NCI-H748 treated with DMSO at 0.1 percent for 48 hours (cell line): ENCODE data around the gene RBM34.
"Not testable (repeated sequence)": the region's sequence is repeated elsewhere in the genome, so short reads cannot be mapped to it uniquely, and the experiment has no call there.

Experiments
- DNase-seq: peaks from one replicate; lab custom pipeline; 2025; lab: John Stamatoyannopoulos, UW

The RBM34 gene

DNA sequence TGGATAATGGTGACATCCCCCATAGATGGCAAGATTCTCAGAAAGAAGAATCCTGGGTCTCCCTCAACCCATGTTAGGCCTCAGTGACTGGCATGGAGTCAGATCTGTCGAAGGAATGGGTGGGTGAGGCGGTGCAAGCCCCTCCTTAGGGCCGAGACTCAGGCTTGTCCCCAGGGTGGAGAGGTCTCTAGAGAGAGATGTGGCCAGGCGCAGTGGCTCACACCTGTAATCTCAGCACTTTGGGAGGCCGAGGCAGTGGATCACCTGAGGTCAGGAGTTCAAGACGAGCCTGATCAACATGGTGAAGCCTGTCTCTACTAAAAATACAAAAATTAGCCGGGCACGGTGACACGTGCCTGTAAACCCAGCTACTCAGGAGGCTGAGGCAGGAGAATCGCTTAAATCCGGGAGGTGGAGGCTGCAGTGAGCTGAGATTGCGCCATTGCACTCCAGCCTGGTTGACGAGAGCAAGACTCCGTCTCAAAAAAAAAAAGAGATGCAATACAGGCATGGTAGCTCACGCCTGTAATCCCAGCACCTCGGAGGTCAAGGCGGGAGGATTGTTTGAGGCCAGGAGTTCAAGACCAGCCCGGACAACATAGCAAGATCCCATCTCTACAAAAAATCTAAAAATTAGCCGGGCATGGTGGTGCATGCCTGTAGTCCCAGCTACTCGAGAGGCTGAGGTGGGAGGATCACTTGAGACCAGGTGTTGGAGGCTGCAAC lies 69.6 kb downstream of the RBM34 start:
- not testable (repeated sequence) for DNase-seq

DNA sequence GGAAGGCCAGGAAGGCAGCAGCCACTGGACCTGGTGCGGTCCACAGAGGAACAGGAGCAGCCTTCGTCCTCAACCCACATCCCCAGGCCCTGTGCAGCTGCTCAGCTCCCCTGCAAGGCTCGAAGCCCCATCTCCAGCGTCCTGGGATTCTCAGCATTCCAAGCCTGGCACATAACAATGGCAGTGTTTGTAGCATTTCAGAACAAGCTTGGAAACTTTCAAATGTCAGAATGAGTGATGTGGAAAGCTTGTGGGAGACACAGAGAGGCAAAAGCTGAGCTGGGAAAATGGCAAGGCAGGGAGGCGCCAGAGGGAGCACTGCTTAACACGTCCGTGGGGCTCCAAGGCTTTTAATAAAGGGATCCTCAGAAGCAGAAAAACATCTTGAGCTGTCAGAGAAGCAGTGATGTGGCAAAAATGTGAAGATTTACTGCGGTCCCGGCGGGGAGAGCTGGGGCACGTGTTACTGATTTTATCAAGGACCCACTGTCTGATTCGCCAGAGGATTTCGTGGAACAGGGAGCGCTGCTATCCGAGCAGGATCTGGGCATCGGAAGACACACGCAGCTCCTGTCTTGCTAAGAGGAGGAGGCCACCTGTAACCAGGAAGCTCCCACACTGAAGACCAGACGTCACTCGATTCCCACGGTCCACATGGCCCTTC lies 70.5 kb downstream of the RBM34 start:
- DNase-seq, result no peak

DNA sequence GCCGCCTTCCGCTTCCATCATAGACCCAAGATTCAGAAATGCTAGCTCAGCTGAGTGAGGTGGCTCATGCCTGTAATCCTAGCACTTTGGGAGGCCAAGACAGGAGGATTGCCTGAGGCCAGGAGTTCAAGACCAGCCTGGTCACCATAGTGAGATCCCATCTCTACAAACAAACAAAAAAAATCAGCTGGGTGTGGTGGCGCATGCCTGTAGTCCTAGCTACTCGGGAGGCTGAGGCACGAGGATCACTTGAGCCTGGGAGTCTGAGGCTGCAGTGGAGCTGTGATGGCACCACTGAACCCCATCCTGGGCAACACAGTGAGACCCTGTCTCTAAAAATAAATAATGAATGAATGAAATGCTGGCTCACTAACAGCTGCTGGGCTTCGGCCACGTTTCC lies 72.1 kb downstream of the RBM34 start:
- DNase-seq, result no peak

DNA sequence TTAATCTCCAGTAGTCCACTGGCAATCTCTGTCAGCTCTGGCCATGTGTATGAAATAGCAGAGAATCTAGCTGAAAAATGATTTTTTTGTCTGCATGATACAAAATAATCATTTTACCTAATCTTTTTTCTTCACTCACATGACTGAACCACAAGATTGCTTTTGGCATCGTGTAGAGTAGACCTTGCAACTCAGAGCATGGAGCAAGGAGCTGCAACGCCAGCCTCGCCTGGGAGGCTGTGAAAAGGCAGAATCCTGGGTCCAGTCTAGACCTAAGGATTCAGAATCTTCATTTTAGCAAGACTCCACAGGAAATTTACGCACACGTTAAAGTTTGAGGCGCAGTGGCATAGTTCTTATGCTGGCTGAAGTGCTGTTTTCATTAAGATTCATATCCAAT lies 72.6 kb downstream of the RBM34 start:
- no peak for DNase-seq

DNA sequence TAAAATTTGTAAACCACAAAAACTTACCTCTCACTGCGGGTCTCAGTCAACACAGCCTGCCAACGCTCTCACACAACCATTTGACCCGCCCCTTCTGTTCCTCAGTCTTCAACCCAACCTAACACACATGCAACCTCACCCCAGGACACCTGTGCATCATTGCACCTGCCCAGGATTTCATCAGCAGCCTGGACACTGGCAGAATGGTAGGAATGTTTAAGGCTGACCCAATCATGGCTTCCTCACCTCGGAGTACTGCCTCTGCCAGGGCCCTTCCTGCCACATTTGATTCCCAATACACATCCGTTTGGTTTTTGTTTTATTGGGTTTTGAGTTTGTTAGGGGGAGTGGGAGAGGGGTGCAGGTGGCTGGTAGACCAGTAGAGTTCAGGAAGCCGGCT lies 73.1 kb downstream of the RBM34 start:
- no peak for DNase-seq

DNA sequence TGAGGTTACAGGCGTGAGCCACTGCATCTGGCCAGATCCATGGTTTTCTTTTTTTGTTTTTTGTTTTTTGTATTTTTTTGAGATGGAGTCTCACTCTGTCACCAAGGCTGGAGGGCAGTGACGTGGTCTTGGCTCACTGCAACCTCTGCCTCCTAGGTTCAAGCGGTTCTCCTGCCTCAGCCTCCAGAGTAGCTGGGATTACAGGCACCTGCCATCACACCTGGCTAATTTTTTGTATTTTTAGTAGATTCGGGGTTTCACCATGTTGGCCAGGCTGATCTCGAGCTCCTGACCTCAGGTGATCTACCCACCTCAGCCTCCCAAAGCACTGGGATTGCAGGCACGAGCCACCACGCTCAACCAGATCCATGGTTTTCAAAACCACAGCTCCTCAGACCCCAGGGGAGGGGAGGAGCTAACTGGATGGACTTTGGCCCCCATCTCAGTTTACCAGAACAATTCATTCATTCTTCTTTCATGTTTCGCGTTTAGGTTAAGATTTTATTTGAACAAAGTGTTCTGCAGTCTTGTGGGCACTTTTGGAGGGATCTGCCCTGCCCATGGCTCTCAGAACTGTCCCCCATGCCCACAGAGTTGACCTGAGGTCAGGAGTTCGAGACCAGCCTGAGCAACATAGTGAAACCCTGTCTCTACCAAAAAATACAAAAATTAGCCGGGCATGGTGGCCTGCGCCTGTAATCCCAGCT lies 75.5 kb downstream of the RBM34 start:
- DNase-seq, result not testable (repeated sequence)
